Erythroblast (primary cell): ENCODE data around the gene ATF7IP2.

ENCODE experiments used
- GATA1 ChIP-seq: IDR thresholded peaks from 2 replicates; pipeline ENCODE4 v1.6.1; 2011; ENCODE audit warnings: low read depth, mild to moderate bottlenecking, control low read depth, low read length, moderate library complexity
- POLR2A ChIP-seq: IDR thresholded peaks from 2 replicates; pipeline ENCODE4 v1.6.1; 2011; ENCODE audit warnings: mild to moderate bottlenecking, low read length

DNA sequence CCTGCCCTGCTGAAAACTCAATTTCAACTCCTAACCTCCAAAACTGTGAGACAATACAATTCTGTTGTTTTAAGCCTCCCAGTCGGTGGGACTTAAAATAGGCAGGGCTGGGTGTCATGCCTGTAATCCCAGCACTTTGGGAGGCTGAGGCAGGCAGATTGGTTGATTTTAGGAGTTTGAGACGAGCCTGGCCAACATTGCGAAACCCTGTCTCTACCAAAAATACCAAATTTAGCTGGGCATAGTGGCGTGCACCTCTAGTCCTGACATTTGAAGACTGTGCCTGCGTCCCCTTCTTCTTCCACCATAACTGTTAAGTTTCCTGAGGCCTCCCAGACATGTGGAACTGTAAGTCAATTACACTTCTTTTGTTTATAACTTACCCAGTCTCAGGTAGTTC lies 36.0 kb upstream of the ATF7IP2 start:
- TF ChIP-seq POLR2A (no peak), GATA1 (no peak)
